ENCODE measurements around the gene UQCRQ. TPM values are rescaled to one million over a fixed set of nuclear protein-coding genes. Genes with fewer than 3 reads are reported as not detected.

UQCRQ gene
- total RNA-seq, 2 experiments from 2014 or later = 299 to 537 TPM

GRCh38 chr5:132909702-132910101, 43.3 kb downstream of the UQCRQ start:
- CTCF ChIA-PET = no interaction called here
- peaks cover 21% of the 10 kb centered on the region for H3K36me3 Mint-ChIP-seq (ENCODE audit: low read depth)
- POLR2A ChIA-PET = no interaction called here
- H3K4me1 Mint-ChIP-seq = peaks cover 20% of the 10 kb centered on the region
- no peak for ATAC-seq
- DNase-seq = no peak
- H3K9me3 Mint-ChIP-seq (ENCODE audit: low read depth) = no peaks in the 10 kb centered on the region
- no peak overlapping the region for H3K4me3 Mint-ChIP-seq
- no peak overlapping the region for H3K27ac Mint-ChIP-seq
- intact Hi-C loops (cut with DNase I, micrococcal nuclease) = no loop called here
- no peaks in the 10 kb centered on the region for H3K27me3 Mint-ChIP-seq

- no peak overlapping the region for H3K4me3 Mint-ChIP-seq
- ChIA-PET POLR2A (no interaction called here), CTCF (no interaction called here)
- DNase-seq (no peak), ATAC-seq (no peak)
- H3K4me1 Mint-ChIP-seq = no peaks in the 10 kb centered on the region
- peaks cover 18% of the 10 kb centered on the region for H3K36me3 Mint-ChIP-seq (ENCODE audit: low read depth)
- H3K27ac Mint-ChIP-seq = no peak overlapping the region
- intact Hi-C loops (cut with DNase I, micrococcal nuclease) = no loop called here
- no peaks in the 10 kb centered on the region for H3K27me3 Mint-ChIP-seq
- H3K9me3 Mint-ChIP-seq (ENCODE audit: low read depth) = no peaks in the 10 kb centered on the region
Measured at GRCh38 chr5:132915681-132916080, 49.2 kb downstream of the UQCRQ start.

- peaks cover 19% of the 10 kb centered on the region for H3K36me3 Mint-ChIP-seq (ENCODE audit: low read depth)
- H3K4me1 Mint-ChIP-seq = no peaks in the 10 kb centered on the region
- DNase-seq = no peak
- no peak overlapping the region for H3K4me3 Mint-ChIP-seq
- ChIA-PET POLR2A (no interaction called here), CTCF (no interaction called here)
- no peak overlapping the region for H3K27ac Mint-ChIP-seq
- intact Hi-C loops (cut with DNase I, micrococcal nuclease) = no loop called here
- no peak for ATAC-seq
- no peaks in the 10 kb centered on the region for H3K9me3 Mint-ChIP-seq (ENCODE audit: low read depth)
- H3K27me3 Mint-ChIP-seq = no peaks in the 10 kb centered on the region
Measured at GRCh38 chr5:132916086-132916485, 49.6 kb downstream of the UQCRQ start.

Other genes with a start within 250 kb of the UQCRQ start
- 1 to 10 TPM; 3.9 to 5.5 TPM for gene IL13, start 208.5 kb upstream of the UQCRQ start, total RNA-seq
- gene IL4, start 192.7 kb upstream of the UQCRQ start, total RNA-seq = under 1 TPM; 0.32 to 0.77 TPM
- gene KIF3A, start 129.1 kb upstream of the UQCRQ start, total RNA-seq = 10 to 100 TPM in 1 of 2 experiments, 1 to 10 TPM in 1; 7.1 to 10.6 TPM
- 1 to 10 TPM; 4.3 to 4.6 TPM for gene CCNI2, start 119.2 kb upstream of the UQCRQ start, total RNA-seq
- 10 to 100 TPM; 18.6 to 19.9 TPM for gene SEPTIN8, start 89.4 kb upstream of the UQCRQ start, total RNA-seq
- gene SOWAHA, start 53.3 kb upstream of the UQCRQ start, total RNA-seq = under 1 TPM in 1 of 2 experiments, not detected in 1; 0.05 TPM
- under 1 TPM; 0.63 to 0.89 TPM for gene SHROOM1, start 36.0 kb upstream of the UQCRQ start, total RNA-seq
- under 1 TPM; 0.41 to 0.69 TPM for gene GDF9, start 173 bp upstream of the UQCRQ start, total RNA-seq
- 1 to 10 TPM; 2.5 to 3.1 TPM for gene LEAP2, start 7.0 kb downstream of the UQCRQ start, total RNA-seq
- gene AFF4, start 97.0 kb downstream of the UQCRQ start, total RNA-seq = 10 to 100 TPM; 20.9 to 29.3 TPM
- gene ZCCHC10, start 159.9 kb downstream of the UQCRQ start, total RNA-seq = 10 to 100 TPM; 25.7 to 32.2 TPM
- gene HSPA4, start 185.4 kb downstream of the UQCRQ start, total RNA-seq = 100 to 1,000 TPM; 243 to 268 TPM